Neural progenitor cell (in vitro differentiated cells): Measurements from ENCODE around the gene NPC1.

Experiments used
- CTCF ChIP-seq: fragments of 200-600 bp; sonication (generic); IDR thresholded peaks from 2 replicates; pipeline ENCODE4 v1.5.1; 2017; ENCODE audit warnings: antibody characterized with exemption, mild to moderate bottlenecking
- EZH2 ChIP-seq: fragments of 200-600 bp; sonication (generic); IDR thresholded peaks from 2 replicates; pipeline ENCODE4 v1.6.1; 2017; ENCODE audit warnings: antibody characterized with exemption, mild to moderate bottlenecking, moderate library complexity

- TF ChIP-seq CTCF = no peak
- no peak for TF ChIP-seq EZH2
Observed at GRCh38 chr18:23616258-23616657, 30.0 kb upstream of the NPC1 start.
